ENCODE data around the gene BAIAP2. TPM values are rescaled to one million over a fixed set of nuclear protein-coding genes. Genes with fewer than 3 reads are reported as not detected.

The BAIAP2 gene
- total and polyA plus RNA-seq, 8 donors = 21.1 to 263 (median 56.3) TPM

DNA sequence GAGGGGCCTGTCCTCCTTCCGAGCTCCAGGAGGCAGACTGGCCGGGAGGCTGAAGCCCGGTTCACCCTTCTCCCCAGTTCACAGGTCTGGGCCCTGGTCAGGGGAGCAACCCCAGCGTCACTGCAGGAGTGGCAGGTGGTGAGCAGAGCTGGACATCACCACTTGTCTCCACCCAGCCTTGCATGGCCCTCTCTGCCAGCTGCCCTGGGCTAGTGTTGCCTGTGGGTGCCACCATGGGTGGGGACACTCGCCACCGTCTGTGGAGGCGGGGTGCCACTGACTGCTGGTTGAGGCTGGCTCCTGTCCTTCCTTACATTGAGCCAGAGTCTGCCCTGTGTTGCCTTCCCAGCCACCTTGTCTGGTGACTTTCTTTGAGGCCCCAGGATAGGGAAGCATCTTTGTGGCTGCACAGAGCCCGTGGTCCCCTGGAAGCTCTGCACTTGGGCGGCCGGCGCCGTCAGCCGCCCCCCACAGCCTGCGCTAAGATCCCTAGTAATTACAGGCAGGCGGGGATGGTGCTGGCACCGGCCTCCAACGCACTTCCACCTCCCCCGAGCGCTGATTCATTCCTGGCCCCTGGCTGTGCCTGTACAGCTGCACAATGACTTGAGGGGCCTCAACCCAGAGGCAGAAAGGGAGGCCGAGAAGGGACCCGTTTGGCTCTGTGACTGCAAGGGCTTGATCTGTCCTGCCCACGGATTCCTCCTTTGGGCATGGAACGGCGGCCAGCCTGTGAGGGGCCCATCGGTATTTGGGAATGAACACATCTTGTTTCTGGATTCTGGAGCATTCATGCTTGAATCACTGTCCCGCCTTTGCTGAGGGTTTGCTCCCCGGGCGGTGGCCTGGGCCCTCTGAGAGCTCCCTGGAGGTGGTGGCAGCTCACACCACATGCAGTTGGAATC lies 5.2 kb downstream of the BAIAP2 start:
- H3K4me1 ChIP-seq = peaks cover 81 to 96% (median 88%) of the 10 kb centered on the region in 4 donors
- 49 to 70% (median 58%) methylated on average over 12 to 28 of the region's 28 CpGs for WGBS, 5 donors
- no peak overlapping the region for H3K4me3 ChIP-seq
- intact Hi-C loops (cut with DNase I; ENCODE audit: low total_unique reads) = loop anchor here (5.0 kb wide), 1 partner anchor 47 kb away; no protein-coding TSS in a partner anchor
- DNase-seq = no peak
- H3K27ac ChIP-seq = peak overlapping the region in 3 of 5 donors; percentile 40 to 89 (median 82)
- peaks cover 0 to 7% (median 0%) of the 10 kb centered on the region in 4 donors for H3K36me3 ChIP-seq
- TF ChIP-seq POLR2AphosphoS5 (IDR thresholded peaks at IDR 0.05) = peak in 1 of 3 donors; percentile 30
- TF ChIP-seq CTCF (IDR thresholded peaks at IDR 0.05) = no peak
- H3K27me3 ChIP-seq = no peaks in the 10 kb centered on the region
- H3K9me3 ChIP-seq = no peaks in the 10 kb centered on the region

DNA sequence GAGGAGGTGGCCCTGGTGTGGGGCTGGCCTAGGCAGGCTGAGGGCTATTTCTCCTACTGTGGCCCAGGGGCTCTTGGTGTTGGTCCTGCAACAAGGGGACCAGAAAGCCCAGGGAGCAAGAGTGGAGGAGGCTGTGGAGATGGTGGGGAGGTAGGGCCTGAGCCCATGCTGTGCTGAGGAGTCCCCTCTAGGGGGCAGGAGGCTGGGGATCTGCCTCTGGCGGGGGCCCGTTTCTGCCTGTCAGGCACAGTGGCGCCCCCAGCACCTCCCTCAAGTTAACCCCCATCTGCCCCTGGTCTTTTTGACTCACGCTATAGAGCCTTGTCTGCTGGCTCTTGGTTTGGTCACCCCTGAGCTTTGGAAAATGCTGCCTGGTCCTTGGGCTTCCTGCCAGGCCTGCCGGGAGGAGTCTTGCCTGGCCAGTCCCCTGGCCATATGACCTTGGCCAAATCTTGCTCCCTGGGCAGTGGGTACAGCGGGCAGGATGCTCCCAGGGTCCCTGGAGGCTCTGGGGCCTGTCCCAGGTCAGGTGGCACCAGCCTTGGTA lies 5.9 kb downstream of the BAIAP2 start:
- peak overlapping the region in 3 of 5 donors; percentile 40 to 89 (median 82) for H3K27ac ChIP-seq
- no peaks in the 10 kb centered on the region for H3K27me3 ChIP-seq
- 27 to 48% (median 38%) methylated on average over 3 to 6 of the region's 6 CpGs for WGBS, 5 donors
- intact Hi-C loops (cut with DNase I; ENCODE audit: low total_unique reads) = loop anchor here (5.0 kb wide), 1 partner anchor 46 kb away; no protein-coding TSS in a partner anchor
- H3K9me3 ChIP-seq = no peaks in the 10 kb centered on the region
- H3K4me1 ChIP-seq = peaks cover 88 to 100% (median 93%) of the 10 kb centered on the region in 4 donors
- DNase-seq = no peak
- H3K36me3 ChIP-seq = peaks cover 0 to 7% (median 0%) of the 10 kb centered on the region in 4 donors
- TF ChIP-seq CTCF (IDR thresholded peaks at IDR 0.05) (peak in 3 of 7 experiments; percentile 19 to 35 (median 26)), EP300 (IDR thresholded peaks at IDR 0.05) (no peak)
- H3K4me3 ChIP-seq = no peak overlapping the region

- Histone ChIP-seq H3K9me3 (no peaks in the 10 kb centered on the region), H3K36me3 (peaks cover 0 to 7% (median 0%) of the 10 kb centered on the region in 4 donors), H3K4me1 (peaks cover 88 to 100% (median 93%) of the 10 kb centered on the region in 4 donors), H3K27ac (peak overlapping the region in 4 of 5 donors; percentile 70 to 78 (median 73)), H3K4me3 (no peak overlapping the region), H3K27me3 (no peaks in the 10 kb centered on the region)
- DNase-seq = no peak
- TF ChIP-seq POLR2A (IDR thresholded peaks at IDR 0.05) (no peak), POLR2AphosphoS5 (IDR thresholded peaks at IDR 0.05) (no peak), CTCF (IDR thresholded peaks at IDR 0.05) (no peak), EP300 (IDR thresholded peaks at IDR 0.05) (no peak)
- WGBS, 5 donors = 88 to 96% (median 93%) methylated on average over 9 of the region's 9 CpGs
- intact Hi-C loops (cut with DNase I; ENCODE audit: low total_unique reads) = loop anchor here (5.0 kb wide), 1 partner anchor 45 kb away; no protein-coding TSS in a partner anchor
Measured at GRCh38 chr17:81042606-81043005, 7.7 kb downstream of the BAIAP2 start.

GRCh38 chr17:81043319-81043724 lies 8.4 kb downstream of the BAIAP2 start:
- Histone ChIP-seq H3K27me3 (no peaks in the 10 kb centered on the region), H3K27ac (peak overlapping the region; percentile 17 to 78 (median 73)), H3K9me3 (no peaks in the 10 kb centered on the region), H3K36me3 (peaks cover 0 to 7% (median 0%) of the 10 kb centered on the region in 4 donors), H3K4me3 (no peak overlapping the region), H3K4me1 (peaks cover 85 to 100% (median 93%) of the 10 kb centered on the region in 4 donors)
- DNase-seq = no peak
- intact Hi-C loops (cut with DNase I; ENCODE audit: low total_unique reads) = loop anchor here (5.0 kb wide), 1 partner anchor 44 kb away; no protein-coding TSS in a partner anchor
- TF ChIP-seq CTCF (IDR thresholded peaks at IDR 0.05) = no peak
- TF ChIP-seq POLR2AphosphoS5 (IDR thresholded peaks at IDR 0.05) = no peak
- TF ChIP-seq EP300 (IDR thresholded peaks at IDR 0.05) = no peak
- TF ChIP-seq POLR2A (IDR thresholded peaks at IDR 0.05) = no peak
- 67 to 83% (median 70%) methylated on average over 2 to 19 of the region's 19 CpGs for WGBS, 5 donors
